ENCODE results near the gene CIAO2B.

CIAO2B gene

DNA sequence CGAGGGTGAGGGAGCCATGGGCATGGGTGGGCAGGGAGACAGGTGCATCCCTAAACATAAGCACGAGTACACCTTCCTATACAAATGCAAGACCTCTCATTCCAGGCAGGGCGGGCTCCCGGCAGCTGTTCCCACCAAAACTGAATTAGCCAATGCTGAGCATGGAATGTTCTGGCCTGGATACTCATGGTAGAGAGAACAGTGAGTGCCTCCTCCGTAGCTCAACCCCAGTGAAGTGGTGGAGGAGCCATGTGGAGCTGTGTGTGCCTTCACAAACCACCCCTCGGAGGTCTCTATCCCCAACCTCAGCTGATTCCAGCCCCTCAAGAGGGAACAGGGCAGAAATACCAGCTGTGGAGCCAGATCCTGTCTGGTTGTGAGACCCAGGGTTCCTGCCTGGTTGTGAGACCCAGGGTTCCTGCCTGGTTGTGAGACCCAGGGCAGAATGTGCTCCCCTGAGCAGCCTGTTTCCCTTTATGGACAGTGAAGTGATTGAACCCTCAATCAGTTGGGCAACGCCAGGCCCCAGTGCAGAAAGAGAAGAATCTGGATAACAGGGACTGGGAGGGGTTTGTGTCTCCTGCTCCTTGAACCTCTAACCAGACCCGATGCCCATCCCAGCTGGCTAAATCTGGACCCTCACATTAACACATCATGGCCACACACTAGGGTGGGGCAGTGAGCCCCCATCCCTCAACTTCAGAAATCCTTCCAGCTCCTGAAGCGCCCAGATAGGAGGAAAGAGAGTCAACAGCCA, 13.1 kb downstream of the CIAO2B start:
- no peak for DNase-seq

GRCh38 chr16:66920299-66920590, 14.0 kb downstream of the CIAO2B start:
- DNase-seq = no peak

DNA sequence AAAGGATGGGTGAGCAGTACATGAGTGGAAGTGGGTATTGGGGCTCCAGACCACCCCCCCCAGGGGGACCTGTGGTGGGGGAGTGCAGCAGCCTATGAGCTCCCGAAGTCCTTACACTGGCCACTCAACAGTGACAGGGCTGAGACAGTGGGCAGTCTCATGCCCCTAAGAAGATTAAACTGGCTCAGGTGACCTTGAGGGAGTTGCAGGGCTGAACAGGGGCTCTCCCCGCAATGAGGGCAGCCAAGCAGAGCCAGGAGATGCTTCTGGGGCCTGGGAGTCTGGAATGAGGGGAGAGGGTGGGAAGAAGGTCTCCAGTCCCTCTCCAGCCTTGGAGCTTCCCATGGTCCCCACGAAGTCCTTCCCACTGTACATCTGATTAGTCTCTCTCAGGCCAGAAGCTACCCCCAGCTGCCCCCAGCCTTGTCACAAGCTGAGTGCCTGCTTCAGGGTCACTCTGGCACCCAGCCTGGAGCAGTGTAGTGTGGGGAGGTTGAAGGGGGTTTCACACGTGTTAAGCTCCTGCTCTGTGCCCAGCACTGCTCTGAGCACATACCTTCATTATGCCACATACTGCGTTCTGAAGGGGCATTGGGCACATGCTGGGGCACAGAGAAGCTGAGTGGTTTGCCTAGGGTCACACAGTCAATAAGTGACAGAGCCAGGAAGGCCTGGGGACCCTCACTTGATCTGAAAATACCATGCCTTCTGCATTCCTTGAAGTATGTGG, 14.5 kb downstream of the CIAO2B start:
- no peak for DNase-seq

GRCh38 chr16:66918803-66919568, 15.2 kb downstream of the CIAO2B start, which contains the start of gene CDH16:
CDH16 (minus strand) TSS chr16:66918885; CDS start chr16:66918065, 820 bp downstream.
- no peak for DNase-seq

DNA sequence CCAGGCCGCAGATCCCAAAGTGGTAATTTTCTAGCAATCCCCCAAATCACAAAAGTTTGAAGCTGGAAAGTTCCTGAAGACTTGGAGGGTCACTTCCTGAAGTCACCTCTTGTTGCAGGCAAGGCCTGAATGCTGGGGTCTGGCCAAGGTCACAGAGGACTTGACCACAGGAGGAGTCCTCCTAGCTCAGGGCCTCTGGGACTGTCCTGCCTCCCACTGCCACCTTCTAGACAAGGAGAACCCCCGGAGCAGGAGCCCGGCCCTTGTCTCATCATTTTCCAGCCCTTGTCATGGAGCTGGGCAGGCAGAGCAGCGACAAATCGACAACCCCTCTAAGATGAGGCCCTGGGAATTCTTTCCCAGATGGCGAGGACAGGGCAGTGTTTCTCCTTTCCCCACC, 15.8 kb downstream of the CIAO2B start:
- DNase-seq = no peak

DNA sequence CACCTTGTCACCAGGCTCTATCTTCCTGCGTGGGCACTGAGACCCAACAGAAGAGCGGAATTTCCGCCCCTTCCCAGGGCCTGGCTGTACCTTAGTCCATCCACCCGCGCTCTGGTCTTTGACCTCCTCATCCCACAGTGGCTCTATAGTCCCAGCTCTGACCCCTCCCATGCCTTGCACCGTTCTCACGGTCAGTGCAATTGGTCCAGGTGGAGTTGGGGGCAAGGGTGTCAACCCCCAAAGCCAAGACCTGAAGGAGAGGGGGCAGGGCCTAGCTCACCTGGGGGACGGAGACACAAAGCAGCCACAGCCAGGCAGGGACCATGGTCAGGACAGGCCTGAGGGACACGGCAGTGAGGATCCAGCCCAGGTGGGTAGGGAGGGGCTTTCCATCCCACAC, 16.5 kb downstream of the CIAO2B start:
- no peak for DNase-seq

- DNase-seq = no peak
These were observed 17.7 kb downstream of the CIAO2B start for GRCh38 chr16:66916518-66916917.

DNA sequence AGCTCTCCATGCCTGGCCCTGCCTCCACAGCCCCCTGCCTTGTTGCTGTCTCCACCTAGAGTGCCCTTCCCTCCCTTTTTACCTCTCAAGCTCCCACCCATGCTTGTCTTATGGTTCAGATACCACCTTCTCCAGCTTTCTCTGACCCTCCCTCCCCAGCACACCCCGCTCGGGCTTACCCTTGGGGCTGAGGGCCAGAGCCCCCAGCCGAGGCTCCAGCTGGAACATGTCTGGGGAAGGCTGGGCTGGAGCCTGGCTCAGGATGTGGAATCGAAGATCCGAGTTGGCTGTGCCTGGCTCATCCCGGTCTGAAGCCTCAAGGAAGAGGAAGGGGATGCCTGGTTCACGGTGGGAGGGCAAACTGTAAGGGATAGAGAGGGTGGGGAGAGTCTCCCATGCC, 19.2 kb downstream of the CIAO2B start:
- no peak for DNase-seq

DNA sequence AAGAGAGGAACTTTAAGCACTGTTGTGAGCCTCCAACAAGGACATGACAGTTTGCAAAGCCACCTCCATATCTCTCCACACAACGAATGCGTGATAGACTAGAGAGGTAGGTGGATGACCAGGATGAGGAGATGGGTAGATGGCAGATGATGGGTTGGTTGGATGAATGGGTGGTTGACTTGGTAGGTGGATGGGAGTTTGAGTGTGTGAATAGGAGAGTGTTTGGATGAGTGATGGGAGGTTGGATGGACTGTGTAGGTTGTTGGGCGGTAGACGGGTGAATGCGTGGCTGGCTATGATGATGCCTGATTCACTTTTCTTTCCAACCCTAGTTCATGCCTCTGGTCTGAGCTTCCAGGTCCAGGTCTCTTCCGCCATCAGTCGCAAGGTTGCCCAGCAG, 19.7 kb downstream of the CIAO2B start:
- DNase-seq = no peak

DNA sequence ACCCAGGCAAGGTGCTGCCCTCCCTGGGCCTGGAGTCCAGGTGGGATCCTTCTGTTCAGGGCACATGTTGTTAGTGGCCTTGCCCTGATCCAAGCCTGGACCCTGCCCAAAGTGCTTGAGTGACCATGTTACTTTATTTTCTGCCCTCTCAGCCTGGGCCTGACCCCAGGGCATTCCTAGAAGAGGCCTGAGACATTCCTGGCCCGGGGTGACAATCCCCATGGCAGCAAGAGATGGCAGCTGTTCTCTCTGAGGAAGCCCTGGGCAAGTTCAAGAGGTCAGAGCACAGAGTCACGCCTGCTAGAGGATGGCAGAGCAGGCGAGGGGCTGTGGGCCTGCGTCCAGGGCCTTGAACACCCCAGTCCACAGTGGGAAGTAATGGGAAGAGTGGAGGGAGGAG, 20.5 kb downstream of the CIAO2B start:
- DNase-seq = no peak

DNA sequence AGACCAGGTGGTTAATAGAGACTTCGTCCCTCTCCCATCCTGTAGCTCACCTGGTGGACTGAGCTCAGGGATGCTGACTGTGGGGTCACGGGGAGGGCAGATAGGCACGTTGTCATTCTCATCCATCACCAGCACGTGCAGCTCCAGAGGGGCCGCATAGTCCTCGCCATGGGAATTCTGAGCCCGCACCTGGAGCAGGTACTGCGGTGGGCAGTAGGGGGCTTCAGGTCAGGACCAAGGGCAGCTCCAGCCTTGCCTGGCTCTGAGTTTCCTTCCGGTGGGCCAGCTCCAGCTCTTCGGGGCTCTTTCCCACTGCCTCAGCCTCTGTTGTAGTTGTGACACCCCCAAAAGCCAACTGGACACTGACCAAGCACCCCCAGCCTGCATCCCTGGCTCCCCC, 21.1 kb downstream of the CIAO2B start:
- DNase-seq = no peak

- DNase-seq = no peak
These were observed 22.4 kb downstream of the CIAO2B start for GRCh38 chr16:66911801-66912200.

- DNase-seq = no peak
These were observed 23.1 kb downstream of the CIAO2B start for GRCh38 chr16:66911112-66911511.

DNA sequence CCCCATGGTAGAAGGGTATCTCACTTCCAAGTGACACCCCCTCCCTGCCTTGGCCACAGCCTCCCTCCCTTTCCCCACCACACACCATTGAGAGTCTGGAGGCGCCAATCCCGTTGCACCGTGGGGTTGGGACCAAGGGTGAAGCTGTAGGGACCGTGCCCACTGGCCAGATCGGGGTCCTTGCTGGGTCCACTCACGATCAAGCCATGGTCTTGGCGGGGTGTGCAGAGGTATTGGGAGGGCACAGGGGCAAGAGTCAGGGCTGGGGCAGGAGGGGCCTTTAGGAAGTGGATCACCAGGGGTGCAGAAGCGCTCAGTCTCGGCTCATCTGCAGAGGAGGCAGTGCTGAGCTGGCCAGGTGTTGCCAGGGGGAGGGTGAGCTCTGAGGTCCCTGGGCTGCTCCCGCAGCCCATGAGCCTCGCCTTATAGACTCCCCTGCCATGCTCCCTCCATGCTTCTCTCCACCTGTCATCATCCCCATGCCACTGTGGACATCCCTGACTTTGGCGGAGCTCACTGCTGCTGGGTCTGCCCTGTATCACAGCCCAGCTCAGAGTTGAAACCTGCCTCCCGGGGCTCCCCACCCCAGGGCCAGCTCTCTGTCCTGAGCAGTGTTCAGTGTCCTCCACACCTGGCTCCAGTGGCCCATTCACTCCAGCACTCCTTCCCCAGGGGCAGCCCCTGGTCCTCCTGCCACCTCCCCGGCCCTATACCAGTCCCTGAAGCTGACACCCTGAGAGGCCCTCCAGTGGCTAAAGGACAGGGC, 23.8 kb downstream of the CIAO2B start:
- no peak for DNase-seq

GRCh38 chr16:66908762-66909559, 25.2 kb downstream of the CIAO2B start:
- no peak for DNase-seq

GRCh38 chr16:66908116-66908515, 26.1 kb downstream of the CIAO2B start:
- DNase-seq = no peak

GRCh38 chr16:66906916-66907836, 27.0 kb downstream of the CIAO2B start:
- DNase-seq = no peak

DNA sequence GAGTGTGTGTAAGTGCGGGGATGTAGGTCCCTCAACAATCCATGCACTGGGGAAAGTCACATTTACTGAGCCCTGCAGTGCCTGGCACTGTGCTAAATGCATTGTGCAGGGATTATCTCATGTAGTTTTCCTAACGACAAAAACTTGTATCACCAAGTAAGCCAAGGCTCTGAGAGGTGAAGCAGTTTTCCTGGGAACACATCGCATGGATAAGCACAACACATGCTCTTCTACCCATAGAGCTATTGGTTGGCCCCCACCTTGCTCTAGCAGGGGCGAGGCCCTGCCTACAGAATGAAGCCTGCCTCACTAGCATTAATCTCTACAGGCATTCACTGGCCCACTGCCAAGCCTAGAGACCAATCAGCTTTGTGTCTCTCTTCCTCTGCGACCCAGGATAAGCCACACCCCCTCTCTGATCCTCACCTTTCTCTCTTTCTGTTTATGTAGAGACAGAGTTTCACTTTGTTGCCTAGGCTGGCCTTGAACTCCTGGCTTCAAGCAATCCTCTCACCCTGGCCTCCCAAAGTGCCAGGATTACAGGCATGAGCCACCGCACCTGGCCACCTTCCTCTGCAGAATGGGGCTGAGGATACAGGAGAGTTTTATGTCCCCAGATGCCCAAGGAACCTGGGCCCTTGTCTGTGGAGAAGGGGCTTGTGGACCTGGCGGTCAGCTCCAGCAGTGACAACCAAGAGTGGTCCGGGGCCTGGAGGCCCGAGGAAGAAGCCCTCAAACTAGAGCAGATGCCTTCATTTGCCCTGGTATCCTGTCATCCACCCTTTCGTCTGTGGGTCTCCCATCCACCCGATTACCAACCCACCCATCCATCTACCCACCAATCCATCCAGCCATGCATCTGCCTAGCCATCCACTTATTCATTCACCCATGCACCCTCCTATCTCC, 28.3 kb downstream of the CIAO2B start:
- DNase-seq = no peak
